GM10248 (cell line): Measurements from ENCODE around the gene TXLNA.

Experiments used
- CTCF ChIA-PET: fragments of 300-600 bp; sonication (Branson Sonifier 250); formaldehyde crosslinking; extraction: SDS; loops from one replicate; lab custom pipeline; 2021; ENCODE audit warnings: antibody characterized with exemption; lab: Yijun Ruan, JAX
- POLR2A ChIA-PET: fragments of 350-650 bp; sonication (Branson Sonifier 250); formaldehyde crosslinking; extraction: SDS; loops from one replicate; lab custom pipeline; 2020; ENCODE audit warnings: antibody characterized with exemption; lab: Yijun Ruan, JAX
- DNase-seq: peaks from one replicate; pipeline ENCODE4 v3.0.0; 2012; ENCODE audit errors: extremely low spot score
- TF ChIP-seq, protein P1 (sequence below): IDR thresholded peaks from 2 replicates; pipeline ENCODE4 v1.5.1; 2012; ENCODE audit warnings: mild to moderate bottlenecking, low read depth; ENCODE audit errors: extremely low read depth, missing control alignments, control extremely low read depth

Gene TXLNA

DNA sequence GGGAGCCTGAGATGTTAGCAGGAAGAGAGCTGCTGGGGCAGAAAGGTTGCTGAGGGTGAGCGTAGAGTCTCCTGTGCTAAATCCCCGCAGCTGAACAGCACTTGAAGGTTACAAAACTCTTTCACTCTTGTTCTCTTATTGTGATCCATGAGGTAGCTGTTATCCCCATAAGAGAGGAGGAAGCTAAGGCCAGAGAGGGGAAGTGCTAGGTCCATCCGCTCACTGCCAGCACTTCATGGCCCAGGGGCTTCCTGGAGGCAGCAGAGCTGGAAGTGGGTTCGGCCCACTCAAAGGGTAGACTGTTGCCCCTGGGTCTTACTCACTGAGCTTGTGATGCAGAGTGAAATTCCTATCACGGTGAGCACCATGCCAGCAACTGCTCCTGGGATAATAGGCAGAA is 37.1 kb downstream of the TXLNA start:
- POLR2A ChIA-PET, result interaction anchor here (0.6 to 1.8 kb wide), 3 partner anchors 117 to 148 kb away, joined by 3 to 20 read pairs (median 9); partner anchors contain the start of gene MARCKSL1
- TF ChIP-seq, protein P1, sequence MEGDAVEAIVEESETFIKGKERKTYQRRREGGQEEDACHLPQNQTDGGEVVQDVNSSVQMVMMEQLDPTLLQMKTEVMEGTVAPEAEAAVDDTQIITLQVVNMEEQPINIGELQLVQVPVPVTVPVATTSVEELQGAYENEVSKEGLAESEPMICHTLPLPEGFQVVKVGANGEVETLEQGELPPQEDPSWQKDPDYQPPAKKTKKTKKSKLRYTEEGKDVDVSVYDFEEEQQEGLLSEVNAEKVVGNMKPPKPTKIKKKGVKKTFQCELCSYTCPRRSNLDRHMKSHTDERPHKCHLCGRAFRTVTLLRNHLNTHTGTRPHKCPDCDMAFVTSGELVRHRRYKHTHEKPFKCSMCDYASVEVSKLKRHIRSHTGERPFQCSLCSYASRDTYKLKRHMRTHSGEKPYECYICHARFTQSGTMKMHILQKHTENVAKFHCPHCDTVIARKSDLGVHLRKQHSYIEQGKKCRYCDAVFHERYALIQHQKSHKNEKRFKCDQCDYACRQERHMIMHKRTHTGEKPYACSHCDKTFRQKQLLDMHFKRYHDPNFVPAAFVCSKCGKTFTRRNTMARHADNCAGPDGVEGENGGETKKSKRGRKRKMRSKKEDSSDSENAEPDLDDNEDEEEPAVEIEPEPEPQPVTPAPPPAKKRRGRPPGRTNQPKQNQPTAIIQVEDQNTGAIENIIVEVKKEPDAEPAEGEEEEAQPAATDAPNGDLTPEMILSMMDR, result no peak

DNA sequence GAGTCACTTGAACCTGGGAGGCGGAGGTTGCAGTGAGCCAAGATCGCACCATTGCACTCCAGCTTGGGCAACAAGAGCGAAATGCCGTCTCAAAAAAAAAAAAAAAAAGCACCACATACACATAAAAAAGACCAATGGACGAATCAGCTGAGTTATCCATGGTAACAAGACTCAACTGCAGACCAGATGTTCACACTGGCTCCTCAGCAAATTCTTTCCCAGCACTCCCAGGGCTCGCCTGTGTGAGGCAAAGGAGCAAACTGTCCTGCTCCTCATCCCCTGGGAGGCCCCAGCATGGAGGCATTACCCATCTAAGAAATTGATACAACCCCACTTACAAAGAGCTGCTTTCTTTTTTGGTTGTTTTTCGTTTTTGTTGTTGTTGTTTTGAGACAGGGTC is 39.5 kb downstream of the TXLNA start:
- ChIA-PET POLR2A (interaction anchor here (0.5 to 1.1 kb wide), 2 partner anchors 9 to 117 kb away, joined by 3 to 9 read pairs; partner anchors contain the start of gene MARCKSL1), CTCF (interaction anchor here (1.1 to 1.2 kb wide), 3 partner anchors 23 to 30 kb away, joined by 3 to 6 read pairs (median 4); partner anchors contain the start of gene FAM167B)
- DNase-seq, result no peak
- TF ChIP-seq, protein P1, result no peak

More for the DNA sequence above, 37.1 kb downstream of the TXLNA start:
- CTCF ChIA-PET, result interaction anchor here (0.9 to 7.8 kb wide), 35 partner anchors 10 to 737 kb away, joined by 3 to 156 read pairs (median 9); partner anchors contain the start of genes CCDC28B, FAM167B, FAM229A and HDAC1
- DNase-seq, result no peak

DNA sequence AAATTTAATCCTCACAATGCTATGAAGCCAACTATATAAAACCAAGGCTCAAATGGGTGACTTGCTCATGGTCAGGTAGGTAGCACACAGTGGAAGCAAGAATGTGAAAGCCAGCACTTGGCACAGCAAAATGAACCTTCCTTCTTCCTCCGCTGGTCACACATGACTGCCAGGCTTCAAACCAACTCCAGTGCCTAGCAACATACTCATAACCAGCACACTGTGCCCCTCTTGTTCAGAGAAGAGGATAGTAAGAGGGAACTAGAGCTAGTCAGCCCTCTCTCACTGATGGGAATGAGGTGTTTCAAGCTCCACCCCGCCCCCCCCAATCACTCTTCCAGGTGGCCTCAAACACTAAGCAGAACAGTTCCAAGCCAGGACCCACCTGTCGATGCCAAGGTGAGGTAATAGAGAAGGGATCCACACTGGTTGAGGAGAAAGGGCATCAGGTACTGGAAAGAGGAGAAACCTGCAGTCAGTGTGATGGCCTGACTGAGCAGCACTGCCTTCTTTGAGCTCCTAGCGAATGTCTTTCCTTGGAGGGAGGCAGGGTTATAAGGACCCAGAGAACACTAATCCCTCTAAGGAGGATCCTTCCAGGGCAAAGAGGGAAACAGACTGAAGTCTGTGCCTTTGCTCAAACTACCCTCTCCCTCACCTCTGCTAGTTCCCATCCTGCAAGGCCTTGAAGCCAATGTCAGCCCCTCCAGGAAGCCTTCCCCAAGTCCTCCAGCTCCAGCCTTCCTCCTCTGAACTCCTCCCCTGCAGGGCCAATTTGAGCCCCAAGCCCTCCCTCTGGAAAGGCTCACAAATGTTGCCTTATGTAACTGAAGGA is 41.5 kb downstream of the TXLNA start:
- ChIA-PET CTCF (interaction anchor here (0.9 to 1.0 kb wide), 4 partner anchors 11 to 37 kb away, joined by 3 to 7 read pairs (median 4); partner anchors contain the start of gene IQCC), POLR2A (interaction anchor here (1.0 kb wide), 1 partner anchor 115 kb away, joined by 6 read pairs; the partner anchor contains the start of gene MARCKSL1)
- TF ChIP-seq, protein P1, result no peak
- no peak for DNase-seq

- ChIA-PET CTCF (interaction anchor here (1.0 kb wide), 1 partner anchor 11 kb away, joined by 3 read pairs; no protein-coding TSS in a partner anchor), POLR2A (no interaction called here)
- no peak for DNase-seq
- TF ChIP-seq, protein P1, result no peak
Observed at GRCh38 chr1:32221581-32221979, 42.1 kb downstream of the TXLNA start.

DNA sequence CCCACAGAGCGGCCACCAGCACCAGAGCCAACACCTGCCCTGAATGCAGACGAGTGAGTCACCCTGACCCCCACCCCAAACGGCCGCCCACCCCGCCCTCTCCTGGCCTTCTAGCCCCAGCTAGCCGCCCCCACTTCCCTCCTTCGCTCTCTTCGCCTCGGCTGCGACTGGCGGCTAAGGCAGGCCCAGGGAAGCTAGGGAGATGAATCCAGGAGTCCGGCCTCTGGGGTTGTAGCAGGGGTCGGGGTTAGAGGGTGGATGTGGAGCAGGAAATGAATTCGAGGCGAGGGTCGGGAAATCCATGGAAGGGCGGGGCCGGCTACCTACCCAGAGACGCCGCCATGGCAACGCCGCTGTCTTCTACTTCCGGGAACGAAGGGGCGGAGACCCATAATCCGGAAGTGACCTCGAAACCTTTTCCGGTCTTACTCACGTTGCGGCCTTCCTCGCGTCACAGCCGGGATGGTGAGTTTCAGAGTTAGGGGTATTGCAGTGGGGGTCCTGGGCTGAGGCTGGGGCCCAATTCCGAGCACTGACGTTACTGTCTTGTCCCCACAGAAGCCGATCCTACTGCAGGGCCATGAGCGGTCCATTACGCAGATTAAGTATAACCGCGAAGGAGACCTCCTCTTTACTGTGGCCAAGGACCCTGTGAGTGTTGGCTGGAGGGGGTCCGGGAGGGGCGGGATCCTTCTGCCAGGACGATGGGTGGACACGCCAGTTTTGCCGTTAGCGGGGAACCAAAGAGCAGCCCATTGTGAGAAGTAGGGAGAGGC is 42.7 kb downstream of the TXLNA start, which contains the start of the genes EIF3I and TMEM234:
EIF3I (plus strand) TSS at position 428 of the 776 bp plus-strand sequence; CDS start at position 463, 35 bp downstream.
TMEM234 (minus strand) TSS at position 374 of the 776 bp plus-strand sequence; CDS start at position 343, 31 bp downstream.
- DNase-seq, result peak; percentile 96
- ChIA-PET CTCF (interaction anchor here (1.0 to 1.5 kb wide), 2 partner anchors 12 to 26 kb away, joined by 3 to 6 read pairs; no protein-coding TSS in a partner anchor), POLR2A (no interaction called here)
- TF ChIP-seq, protein P1, result no peak
